Effector memory CD8-positive, alpha-beta T cell (primary cell): ENCODE results near the gene CCDC171.
"Not testable (repeated sequence)": the region's sequence is repeated elsewhere in the genome, so short reads cannot be mapped to it uniquely, and the experiment has no call there.

Source experiments
- ATAC-seq: fragments of 150-1000 bp; cut with Tn5 transposase; replicated peaks from 2 replicates; pipeline ENCODE4 v1.10.0; 2021; ENCODE audit warnings: mild to moderate bottlenecking, moderate library complexity
- DNase-seq, 3 experiments: peaks; one replicate each; pipeline ENCODE4 v3.0.0; 2021
- H3K27ac Mint-ChIP-seq, 2 donors: one replicate each; pipeline ENCODE4 v1.8.0; 2022; ENCODE audit warnings: mild to moderate bottlenecking in 2 of 2, mixed read lengths in 2 of 2, moderate library complexity in 2 of 2
- H3K27me3 Mint-ChIP-seq, 2 donors: one replicate each; pipeline ENCODE4 v1.8.0; 2022; ENCODE audit warnings: mixed read lengths in 2 of 2
- H3K36me3 Mint-ChIP-seq: one replicate; pipeline ENCODE4 v1.8.0; 2022; ENCODE audit warnings: mild to moderate bottlenecking, moderate library complexity, mixed read lengths; ENCODE audit not compliant: insufficient read depth
- H3K4me1 Mint-ChIP-seq, 2 donors: one replicate each; pipeline ENCODE4 v1.8.0; 2022; ENCODE audit warnings: low read depth in 2 of 2, mixed read lengths in 2 of 2
- H3K4me3 Mint-ChIP-seq, 2 donors: one replicate each; pipeline ENCODE4 v1.8.0; 2022; ENCODE audit warnings: mild to moderate bottlenecking in 2 of 2, mixed read lengths in 2 of 2, moderate library complexity in 2 of 2
- H3K9me3 Mint-ChIP-seq, 2 donors: one replicate each; pipeline ENCODE4 v1.8.0; 2022; ENCODE audit warnings: mixed read lengths in 2 of 2

CCDC171 gene

DNA sequence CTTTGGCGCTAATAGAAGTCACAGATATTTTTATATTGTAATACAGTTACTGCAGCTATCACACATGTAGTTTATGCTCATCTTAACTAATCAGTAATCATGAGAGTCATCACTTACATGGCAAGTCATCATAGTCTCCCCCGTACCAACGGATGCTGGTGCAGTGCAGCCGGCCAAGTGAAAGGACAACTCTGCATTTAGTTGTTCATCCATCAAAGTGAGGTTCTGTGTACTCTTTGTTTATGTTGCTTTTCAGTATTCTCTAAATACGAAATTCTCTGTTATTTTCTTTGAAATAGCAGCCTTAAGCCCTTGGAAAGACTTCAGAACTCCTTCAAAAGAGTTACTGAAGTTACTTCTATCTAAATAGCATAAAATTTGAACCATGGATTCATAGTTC is 216.7 kb downstream of the CCDC171 start:
- Mint-ChIP-seq H3K36me3 (no peaks in the 10 kb centered on the region), H3K27ac (no peak overlapping the region), H3K27me3 (no peaks in the 10 kb centered on the region), H3K4me1 (no peaks in the 10 kb centered on the region), H3K4me3 (no peak overlapping the region), H3K9me3 (no peaks in the 10 kb centered on the region)
- DNase-seq = no peak
- no peak for ATAC-seq

DNA sequence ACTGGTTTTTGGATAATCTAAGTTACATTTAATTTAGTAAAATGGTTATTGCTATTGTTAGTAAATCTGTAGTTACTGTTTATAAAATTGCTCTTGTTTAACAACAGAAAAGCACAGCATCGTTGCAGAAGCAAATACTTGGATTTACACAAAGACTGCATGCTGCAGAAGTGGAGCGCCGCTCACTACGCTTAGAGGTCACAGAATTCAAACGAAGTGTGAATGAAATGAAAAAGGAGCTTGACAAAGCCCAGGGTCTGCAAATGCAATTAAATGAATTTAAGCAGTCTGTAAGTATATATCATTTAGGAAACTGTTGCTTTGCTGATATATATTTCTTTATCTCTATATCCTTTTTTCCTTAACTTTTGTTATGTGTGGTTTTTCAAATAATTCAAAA is 226.0 kb downstream of the CCDC171 start:
- Mint-ChIP-seq H3K36me3 (no peaks in the 10 kb centered on the region), H3K9me3 (no peaks in the 10 kb centered on the region), H3K4me3 (no peak overlapping the region), H3K27ac (no peak overlapping the region), H3K27me3 (no peaks in the 10 kb centered on the region), H3K4me1 (no peaks in the 10 kb centered on the region)
- DNase-seq = no peak
- ATAC-seq = no peak

DNA sequence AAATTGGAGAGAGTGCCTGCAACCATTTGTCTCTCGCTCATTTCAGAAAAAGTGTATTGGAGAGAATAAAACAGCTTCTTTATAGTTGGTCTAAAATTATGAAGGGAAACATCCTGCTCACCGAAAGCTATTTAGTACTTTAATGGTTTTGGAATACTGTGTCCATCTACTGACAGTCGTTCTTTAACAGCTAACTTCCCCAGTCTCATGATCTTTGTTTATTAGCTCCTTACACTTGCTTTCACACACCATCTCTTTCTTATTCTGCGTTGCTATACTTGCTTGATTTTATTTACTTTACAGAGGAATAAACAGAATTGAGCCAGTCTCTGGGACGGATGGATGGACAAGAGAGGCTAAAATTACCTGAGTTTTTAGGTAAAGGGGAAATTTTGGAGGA is 229.3 kb downstream of the CCDC171 start:
- Mint-ChIP-seq H3K36me3 (no peaks in the 10 kb centered on the region), H3K27ac (no peak overlapping the region), H3K4me3 (no peak overlapping the region), H3K9me3 (no peaks in the 10 kb centered on the region), H3K27me3 (no peaks in the 10 kb centered on the region), H3K4me1 (no peaks in the 10 kb centered on the region)
- ATAC-seq (no peak), DNase-seq (no peak)

DNA sequence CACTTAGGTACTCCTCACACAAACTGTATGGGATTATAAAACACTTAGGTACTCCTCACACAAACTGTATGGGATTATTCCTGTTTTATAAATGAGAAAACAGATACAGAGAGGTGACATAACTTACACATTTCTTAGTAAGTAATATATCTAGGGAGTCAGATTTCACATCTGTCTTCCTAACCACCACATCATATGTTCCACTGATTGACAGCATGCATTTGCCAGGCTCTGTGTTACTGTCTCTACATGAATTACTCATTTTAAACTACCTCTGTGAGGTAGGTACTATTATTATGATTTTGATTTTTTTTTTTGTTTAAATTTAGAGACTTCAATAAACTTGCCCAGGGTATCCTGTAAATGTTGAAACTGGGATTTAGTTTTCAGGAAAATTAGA is 232.7 kb downstream of the CCDC171 start:
- Mint-ChIP-seq H3K9me3 (no peaks in the 10 kb centered on the region), H3K27ac (no peak overlapping the region), H3K27me3 (no peaks in the 10 kb centered on the region), H3K36me3 (no peaks in the 10 kb centered on the region), H3K4me1 (no peaks in the 10 kb centered on the region), H3K4me3 (no peak overlapping the region)
- ATAC-seq (no peak), DNase-seq (no peak)

DNA sequence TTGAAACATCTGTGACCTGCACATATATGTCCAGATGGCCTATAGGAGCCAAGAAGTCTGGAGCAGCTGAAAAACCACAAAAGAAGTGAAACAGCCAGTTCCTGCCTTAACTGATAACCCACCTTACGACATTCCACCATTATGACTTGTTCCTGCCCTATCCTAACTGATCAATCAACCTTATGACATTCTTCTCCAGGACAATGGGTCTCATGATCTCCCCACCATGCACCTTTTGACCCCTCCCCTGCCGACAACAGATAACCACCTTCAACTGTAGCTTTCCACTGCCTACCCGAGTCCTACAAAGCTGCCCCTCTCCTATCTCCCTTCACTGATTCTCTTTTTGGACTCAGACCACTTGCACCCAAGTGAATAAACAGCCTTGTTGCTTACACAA is 233.8 kb downstream of the CCDC171 start:
- H3K27me3 Mint-ChIP-seq = no peaks in the 10 kb centered on the region
- DNase-seq (no peak), ATAC-seq (no peak)
- no peaks in the 10 kb centered on the region for H3K36me3 Mint-ChIP-seq
- H3K27ac Mint-ChIP-seq = no peak overlapping the region
- no peak overlapping the region for H3K4me3 Mint-ChIP-seq
- no peaks in the 10 kb centered on the region for H3K9me3 Mint-ChIP-seq
- no peaks in the 10 kb centered on the region for H3K4me1 Mint-ChIP-seq

DNA sequence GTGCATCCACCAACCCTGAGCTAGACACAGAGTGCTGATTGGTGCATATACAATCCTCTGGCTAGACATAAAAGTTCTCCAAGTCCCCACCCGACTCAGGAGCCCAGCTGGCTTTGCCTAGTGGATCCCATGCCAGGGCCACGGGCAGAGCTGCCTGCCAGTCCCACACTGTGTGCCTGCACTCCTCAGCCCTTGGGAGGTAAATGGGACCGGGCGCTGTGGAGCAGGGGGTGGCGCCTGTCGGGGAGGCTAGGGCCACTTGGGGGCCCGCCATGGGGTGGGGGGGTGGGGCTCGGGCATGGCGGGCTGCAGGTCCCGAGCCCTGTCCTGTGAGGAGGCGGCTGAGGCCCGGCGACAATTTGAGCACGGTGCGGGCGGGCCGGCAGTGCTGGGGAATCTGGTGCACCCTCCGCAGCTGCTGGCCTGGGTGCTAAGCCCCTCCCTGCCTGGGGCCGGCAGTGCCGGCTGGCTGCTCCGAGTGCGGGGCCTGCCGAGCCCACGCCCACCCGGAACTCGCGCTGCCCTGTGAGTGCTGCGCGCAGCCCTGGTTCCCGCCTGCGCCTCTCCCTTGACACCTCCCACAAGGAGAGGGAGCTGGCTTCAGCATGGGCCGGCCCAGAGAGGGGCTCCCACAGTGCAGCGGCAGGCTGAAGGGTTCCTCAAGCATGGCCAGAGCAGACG is 257.5 kb downstream of the CCDC171 start:
- H3K27ac Mint-ChIP-seq, DNase-seq, H3K4me1 Mint-ChIP-seq, H3K36me3 Mint-ChIP-seq, H3K27me3 Mint-ChIP-seq, H3K4me3 Mint-ChIP-seq, ATAC-seq: not testable (repeated sequence)
- H3K9me3 Mint-ChIP-seq = peaks cover 11 to 30% of the 10 kb centered on the region in 2 donors

DNA sequence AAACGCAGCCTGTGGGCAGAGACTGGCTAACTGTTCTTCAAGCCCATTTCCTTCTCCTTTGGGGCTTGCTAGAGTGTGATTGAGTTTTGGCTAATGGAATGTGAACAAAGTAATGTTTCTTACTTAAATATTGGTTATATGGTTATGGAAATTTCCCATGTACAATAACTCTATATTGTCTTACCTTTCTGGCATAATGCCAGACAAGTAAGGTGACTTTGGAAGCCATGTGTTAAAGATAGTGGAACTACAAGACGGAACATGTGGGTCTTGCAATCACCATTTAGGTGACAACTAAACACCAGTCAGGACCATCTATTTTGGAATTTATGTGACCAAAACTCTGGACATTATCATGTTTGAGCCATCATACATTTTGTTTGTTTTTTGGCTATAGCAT is 260.2 kb downstream of the CCDC171 start:
- H3K27me3 Mint-ChIP-seq = no peaks in the 10 kb centered on the region
- H3K9me3 Mint-ChIP-seq = peaks cover 5 to 7% of the 10 kb centered on the region in 2 donors
- no peaks in the 10 kb centered on the region for H3K4me1 Mint-ChIP-seq
- no peaks in the 10 kb centered on the region for H3K36me3 Mint-ChIP-seq
- no peak for DNase-seq
- no peak overlapping the region for H3K4me3 Mint-ChIP-seq
- no peak overlapping the region for H3K27ac Mint-ChIP-seq
- no peak for ATAC-seq

DNA sequence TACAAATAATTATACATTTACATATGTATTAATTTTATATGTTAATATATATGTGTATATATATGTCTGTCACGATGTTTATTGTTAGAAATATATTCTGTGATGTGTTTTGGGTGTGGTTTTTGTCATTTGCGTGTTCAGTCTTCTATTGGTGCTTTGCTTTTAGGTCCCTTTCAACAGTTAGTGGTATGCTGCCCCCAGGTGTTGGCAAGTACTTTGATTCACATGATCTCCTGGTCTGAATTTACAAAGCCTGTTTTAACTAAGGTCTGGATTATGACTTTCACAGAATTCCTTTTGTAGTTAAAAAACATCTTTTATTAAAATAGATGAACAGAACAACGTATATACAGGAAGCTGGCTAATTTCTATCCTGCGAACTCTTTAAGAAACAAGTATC is 271.5 kb downstream of the CCDC171 start:
- no peak overlapping the region for H3K4me3 Mint-ChIP-seq
- H3K36me3 Mint-ChIP-seq = no peaks in the 10 kb centered on the region
- ATAC-seq (no peak), DNase-seq (no peak)
- H3K4me1 Mint-ChIP-seq = no peaks in the 10 kb centered on the region
- H3K27me3 Mint-ChIP-seq = no peaks in the 10 kb centered on the region
- H3K27ac Mint-ChIP-seq = no peak overlapping the region
- H3K9me3 Mint-ChIP-seq = no peaks in the 10 kb centered on the region

DNA sequence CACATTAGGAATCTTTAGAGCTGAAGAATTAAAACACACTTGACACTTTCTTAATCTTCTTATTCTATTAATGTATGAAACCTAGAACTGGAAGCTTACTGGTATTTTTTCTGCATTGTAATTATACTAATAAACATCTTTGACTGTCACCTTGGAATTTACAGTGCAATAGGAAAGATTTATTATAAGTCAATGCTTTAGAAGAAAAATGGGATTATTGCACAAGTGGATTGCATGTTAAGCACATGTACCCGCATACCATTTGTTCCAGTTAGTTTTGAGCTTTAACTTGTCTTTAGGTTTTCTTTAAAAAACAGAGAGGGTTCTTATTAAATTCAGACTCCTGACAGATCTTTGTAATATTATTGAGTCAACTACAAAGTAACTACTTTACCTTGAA is 278.5 kb downstream of the CCDC171 start:
- DNase-seq (no peak), ATAC-seq (no peak)
- Mint-ChIP-seq H3K4me3 (no peak overlapping the region), H3K27ac (no peak overlapping the region), H3K27me3 (no peaks in the 10 kb centered on the region), H3K4me1 (no peaks in the 10 kb centered on the region), H3K36me3 (no peaks in the 10 kb centered on the region), H3K9me3 (no peaks in the 10 kb centered on the region)

DNA sequence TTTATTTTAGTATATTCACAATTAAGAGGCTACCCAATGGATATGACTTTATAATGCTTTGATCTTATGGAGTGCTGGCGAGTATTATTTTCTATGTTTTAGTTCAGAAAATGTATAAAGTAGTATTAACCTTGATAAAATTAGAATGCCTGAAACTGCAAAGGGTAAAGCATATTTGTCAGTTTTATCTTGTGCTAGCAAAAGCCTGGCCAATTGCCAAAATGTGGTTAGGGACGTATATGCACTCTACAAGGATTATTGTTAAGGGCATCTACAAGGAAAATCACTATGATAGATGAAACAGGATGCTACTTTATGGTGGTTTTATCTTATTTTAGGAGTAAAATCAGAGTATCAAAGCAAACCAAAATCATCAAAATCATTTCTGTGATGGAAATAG is 281.7 kb downstream of the CCDC171 start:
- Mint-ChIP-seq H3K27me3 (no peaks in the 10 kb centered on the region), H3K4me1 (no peaks in the 10 kb centered on the region), H3K9me3 (no peaks in the 10 kb centered on the region), H3K36me3 (no peaks in the 10 kb centered on the region), H3K4me3 (no peak overlapping the region), H3K27ac (no peak overlapping the region)
- DNase-seq (no peak), ATAC-seq (no peak)

DNA sequence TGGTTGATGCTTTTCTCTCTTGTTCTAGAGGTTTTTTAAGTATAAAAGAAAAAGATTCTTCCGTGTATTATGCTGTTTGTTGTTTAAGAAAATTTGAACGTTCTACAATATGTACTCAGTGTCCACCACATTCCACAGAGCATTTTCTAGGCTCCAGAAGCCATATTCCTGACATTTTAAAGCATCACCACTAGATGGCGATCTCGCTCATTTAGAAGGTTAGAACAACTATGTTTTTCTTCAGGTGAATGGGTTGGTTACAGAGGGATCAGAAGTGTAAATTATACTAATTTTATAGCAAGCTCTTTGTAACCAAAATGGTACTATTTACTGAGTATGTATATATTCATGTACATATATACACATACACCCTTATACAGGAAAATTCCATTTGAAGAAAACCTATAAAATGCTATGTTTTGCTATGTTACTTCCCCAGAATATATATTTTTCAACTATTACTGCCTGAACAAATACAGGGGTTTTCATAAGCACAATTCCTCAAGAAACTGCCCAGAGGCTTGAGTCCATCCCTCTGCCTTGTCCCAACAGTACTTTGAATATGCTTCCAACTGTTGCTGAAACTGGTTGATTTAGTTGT is 284.3 kb downstream of the CCDC171 start:
- Mint-ChIP-seq H3K9me3 (no peaks in the 10 kb centered on the region), H3K36me3 (no peaks in the 10 kb centered on the region), H3K27me3 (no peaks in the 10 kb centered on the region), H3K27ac (no peak overlapping the region), H3K4me3 (no peak overlapping the region), H3K4me1 (no peaks in the 10 kb centered on the region)
- peak in 1 of 3 experiments; percentile 4 for DNase-seq
- no peak for ATAC-seq

DNA sequence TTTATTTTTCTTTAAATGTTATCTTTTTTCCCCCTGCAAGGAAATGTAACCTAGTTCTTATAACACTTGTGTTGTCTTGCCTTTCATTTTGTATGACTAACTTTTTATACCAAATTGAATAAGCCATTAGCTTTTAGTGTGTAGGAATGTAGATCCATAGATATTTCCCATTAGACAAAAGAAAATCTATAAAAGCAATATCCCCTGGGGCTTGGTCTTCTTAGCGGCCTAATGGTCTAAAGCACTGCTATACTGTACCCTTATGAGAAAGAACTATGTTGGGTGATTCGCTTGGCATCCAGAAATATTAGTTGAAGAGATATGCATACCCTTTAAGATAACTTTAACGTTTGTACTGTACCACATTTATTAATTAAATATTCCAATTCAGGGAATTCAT is 289.2 kb downstream of the CCDC171 start:
- no peaks in the 10 kb centered on the region for H3K9me3 Mint-ChIP-seq
- no peaks in the 10 kb centered on the region for H3K4me1 Mint-ChIP-seq
- no peaks in the 10 kb centered on the region for H3K27me3 Mint-ChIP-seq
- DNase-seq (no peak), ATAC-seq (no peak)
- H3K27ac Mint-ChIP-seq = no peak overlapping the region
- no peak overlapping the region for H3K4me3 Mint-ChIP-seq
- no peaks in the 10 kb centered on the region for H3K36me3 Mint-ChIP-seq

DNA sequence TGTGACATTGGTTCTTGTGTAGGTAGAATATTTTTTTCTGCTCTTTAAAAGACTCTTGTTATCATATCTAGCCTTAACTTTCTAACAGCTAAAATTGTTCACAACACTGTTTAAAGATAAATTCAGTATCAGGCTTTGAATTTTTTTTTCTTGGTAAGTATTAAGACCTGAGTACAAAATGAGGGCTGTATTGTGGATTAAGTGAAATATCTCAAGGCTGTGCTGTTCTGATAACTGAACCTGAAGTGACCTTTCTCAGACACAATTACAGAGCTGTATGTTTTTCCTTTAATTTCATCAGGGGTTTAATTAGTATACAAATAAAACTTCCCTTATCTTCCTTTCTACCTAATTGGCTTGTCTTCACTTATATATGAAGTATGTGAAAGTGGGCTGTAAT is 290.5 kb downstream of the CCDC171 start:
- Mint-ChIP-seq H3K4me3 (no peak overlapping the region), H3K4me1 (no peaks in the 10 kb centered on the region), H3K27ac (no peak overlapping the region), H3K9me3 (no peaks in the 10 kb centered on the region), H3K27me3 (no peaks in the 10 kb centered on the region), H3K36me3 (no peaks in the 10 kb centered on the region)
- ATAC-seq = no peak
- DNase-seq = no peak

DNA sequence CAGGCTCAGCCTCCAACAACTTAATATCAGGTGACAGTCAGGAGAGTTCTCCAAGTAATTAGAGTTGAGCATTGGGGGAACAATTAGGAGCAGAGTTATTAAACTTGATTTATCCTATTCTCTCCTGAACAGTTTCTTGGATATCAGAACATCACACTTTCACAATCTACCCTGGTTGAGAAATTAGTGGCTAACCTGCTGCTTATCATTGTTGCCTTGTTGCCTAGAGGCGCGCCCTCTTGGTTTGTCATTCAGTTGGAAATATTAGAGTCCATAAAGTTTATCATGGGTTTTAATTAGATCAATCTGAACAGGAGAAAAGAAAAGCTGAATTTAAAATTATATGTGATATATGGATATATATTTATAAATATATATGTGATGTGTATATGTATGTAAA is 291.1 kb downstream of the CCDC171 start:
- no peak for ATAC-seq
- no peak overlapping the region for H3K27ac Mint-ChIP-seq
- no peak for DNase-seq
- H3K4me3 Mint-ChIP-seq = no peak overlapping the region
- no peaks in the 10 kb centered on the region for H3K36me3 Mint-ChIP-seq
- H3K4me1 Mint-ChIP-seq = no peaks in the 10 kb centered on the region
- H3K27me3 Mint-ChIP-seq = no peaks in the 10 kb centered on the region
- H3K9me3 Mint-ChIP-seq = no peaks in the 10 kb centered on the region
